HG03196 (cell line): ENCODE measurements around the gene SPOCK2.
"Not testable (repeated sequence)": the region's sequence is repeated elsewhere in the genome, so short reads cannot be mapped to it uniquely, and the experiment has no call there.

Experiments used
- ATAC-seq: cut with Tn5 transposase; IDR thresholded peaks from one replicate; pipeline ENCODE4 v1.9.1; 2021; ENCODE audit not compliant: unreplicated experiment

The SPOCK2 gene

GRCh38 chr10:72087969-72088888, at the start of gene SPOCK2:
Gene SPOCK2, minus strand, starts transcription at chr10:72088551. Its CDS starts 223 bp downstream, at chr10:72088328.
- no peak for ATAC-seq

- ATAC-seq: no peak
These were observed 49.2 kb upstream of the SPOCK2 start for GRCh38 chr10:72137583-72137982.

GRCh38 chr10:72136225-72136624, 47.9 kb upstream of the SPOCK2 start:
- ATAC-seq: not testable (repeated sequence)

DNA sequence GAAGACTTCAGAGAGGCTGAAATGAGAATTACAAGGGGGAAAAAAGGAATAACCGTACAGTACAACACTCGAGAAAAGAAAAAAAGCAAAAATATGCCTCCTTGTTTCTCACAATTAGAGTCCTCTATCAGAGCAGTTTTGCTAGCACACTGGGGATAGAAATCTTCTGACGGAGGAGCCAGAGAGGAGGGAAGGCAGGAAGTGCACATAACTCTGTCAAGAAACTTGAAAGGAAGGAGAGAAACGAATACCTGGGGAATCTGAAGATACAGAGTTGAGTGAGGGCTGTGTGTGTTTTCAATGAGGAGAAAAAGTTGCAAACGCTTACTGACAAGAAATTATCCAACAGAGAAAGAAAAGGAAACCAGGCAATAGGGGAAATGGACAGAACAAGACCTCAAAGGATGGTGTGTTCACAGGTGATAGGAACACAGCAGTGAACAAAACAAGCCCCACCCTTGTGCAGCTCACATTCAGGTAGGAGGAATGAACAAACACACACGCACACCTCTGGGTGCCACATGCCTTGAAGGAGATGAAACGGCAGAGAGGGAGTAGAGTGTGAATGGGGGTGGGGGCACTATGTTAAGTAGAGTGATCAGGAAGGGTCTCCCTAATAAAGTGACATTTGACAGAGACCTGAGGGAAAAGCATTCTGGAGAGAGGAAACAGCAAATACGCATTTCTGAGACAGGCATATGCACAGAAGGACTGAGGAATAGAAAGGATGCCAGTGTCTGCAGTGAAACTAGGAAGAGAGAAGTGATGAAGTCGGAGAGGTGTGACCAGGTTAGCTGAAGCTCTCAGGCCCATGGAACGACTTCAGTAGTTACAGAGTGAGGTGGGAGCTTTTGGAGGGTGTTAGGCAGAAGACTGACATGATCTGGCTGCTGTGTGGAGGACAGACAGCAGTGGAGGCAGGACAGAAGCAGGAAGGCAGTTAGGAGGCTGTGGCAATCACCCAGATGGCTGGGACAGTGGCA, 46.7 kb upstream of the SPOCK2 start:
- no peak for ATAC-seq

DNA sequence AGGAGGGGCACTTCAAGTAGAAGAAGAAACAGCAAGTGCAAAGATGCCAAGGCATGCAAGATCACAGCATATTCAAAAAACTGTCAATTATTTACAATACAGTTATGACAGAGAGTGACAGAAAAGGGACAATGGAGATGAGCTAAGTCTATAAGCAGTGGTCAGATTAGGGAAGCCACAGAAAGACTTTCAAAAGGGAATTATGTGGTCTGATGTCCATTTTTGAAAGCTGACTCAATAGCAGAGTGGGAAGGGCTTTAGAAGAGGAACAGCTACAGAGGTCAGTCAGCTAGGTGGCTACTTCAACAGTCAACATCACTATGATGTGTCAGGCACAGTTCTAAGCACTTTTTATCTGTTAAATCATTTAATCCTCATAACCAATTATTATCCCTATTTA, 45.2 kb upstream of the SPOCK2 start:
- ATAC-seq: peak; percentile 85

GRCh38 chr10:72132854-72133253, 44.5 kb upstream of the SPOCK2 start:
- no peak for ATAC-seq

- no peak for ATAC-seq
These were observed 39.2 kb upstream of the SPOCK2 start for GRCh38 chr10:72127571-72127970.

DNA sequence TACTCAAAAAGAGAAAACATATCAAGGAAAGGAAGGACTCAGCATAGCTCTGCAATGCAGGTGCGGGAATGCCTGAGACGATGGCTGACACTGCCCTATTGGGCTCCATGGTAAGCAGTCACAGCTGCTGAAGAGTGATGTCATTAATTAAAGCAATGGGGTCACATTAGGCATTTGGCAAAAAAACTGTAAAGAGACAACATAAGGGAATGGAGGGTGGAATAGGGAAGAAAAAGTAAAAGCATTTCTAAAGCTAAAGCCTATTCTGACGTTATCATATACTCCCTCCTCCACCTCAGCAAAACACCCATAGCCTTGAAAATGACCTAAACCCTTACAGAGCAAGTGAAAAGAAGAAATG, 38.5 kb upstream of the SPOCK2 start:
- no peak for ATAC-seq

DNA sequence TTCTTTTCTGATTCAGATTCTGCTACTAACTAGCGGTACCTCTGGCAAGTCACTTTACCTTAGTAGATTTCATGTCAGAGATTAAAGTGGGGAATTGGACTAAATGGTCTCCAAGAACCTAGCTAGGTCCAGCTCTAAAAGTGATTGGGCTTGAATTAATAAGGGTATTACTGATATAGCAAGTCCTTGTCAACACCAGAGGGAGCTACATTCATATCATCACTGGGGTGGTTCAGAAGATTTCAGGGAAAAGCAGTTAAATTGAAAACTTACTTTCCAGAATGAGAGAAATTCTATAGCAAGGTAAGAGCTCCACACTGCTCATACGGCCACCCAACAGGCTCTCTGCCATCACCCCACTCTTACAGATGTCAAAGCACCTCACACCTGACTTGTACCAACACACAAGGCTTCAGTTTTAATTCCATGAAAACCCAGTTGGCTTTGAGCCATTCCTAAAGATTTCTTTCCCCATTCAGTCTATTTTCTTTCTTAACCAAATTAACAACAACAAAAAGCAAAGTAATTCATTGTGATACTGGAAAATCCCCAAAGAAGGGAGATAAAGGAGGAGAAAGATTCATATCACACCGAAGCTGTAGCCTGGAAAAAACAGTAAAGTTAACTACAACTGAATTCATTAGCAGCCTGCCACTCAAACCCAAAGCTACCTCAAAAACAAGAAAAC, 38.0 kb upstream of the SPOCK2 start:
- ATAC-seq: no peak

DNA sequence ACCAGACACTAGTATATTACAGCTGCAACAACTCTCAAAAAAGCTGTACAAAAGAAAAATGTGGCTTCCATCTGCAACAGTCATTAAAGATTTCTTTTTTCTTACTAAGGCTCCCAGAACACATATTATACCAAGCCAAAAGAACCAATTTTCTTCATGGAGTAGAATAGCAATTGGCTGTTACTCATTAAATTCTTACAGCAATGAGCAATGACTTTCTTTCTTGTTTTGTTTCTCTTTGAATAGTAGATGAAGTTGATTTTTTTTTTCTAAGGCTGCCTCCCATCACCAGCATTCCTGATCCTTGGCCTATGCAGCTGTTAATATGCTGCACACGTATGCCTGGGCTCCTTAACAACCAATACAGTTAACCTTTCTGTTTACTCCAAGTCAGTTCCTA, 36.6 kb upstream of the SPOCK2 start:
- ATAC-seq: no peak

- ATAC-seq: no peak
These were observed 36.0 kb upstream of the SPOCK2 start for GRCh38 chr10:72124381-72124780.

DNA sequence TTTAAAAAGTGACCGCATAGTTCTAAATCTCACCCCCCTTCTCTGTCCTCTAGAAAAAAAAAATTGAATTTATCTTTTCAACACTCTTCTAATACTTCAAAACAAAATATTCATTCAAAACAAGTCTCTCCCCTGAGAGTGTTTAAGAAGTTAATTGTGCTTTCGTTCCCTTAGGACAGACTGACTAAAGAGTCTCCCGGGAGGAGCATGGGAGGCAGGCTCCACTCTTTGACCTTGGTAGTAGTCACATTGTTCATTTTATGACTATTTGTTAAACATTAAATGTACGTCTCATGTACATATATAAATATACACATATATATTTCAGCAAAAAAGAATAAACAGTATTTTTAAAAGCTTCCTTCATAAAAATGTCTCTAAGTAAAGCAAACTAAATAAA, 35.3 kb upstream of the SPOCK2 start:
- ATAC-seq: no peak

- ATAC-seq: no peak
These were observed 33.9 kb upstream of the SPOCK2 start for GRCh38 chr10:72122221-72122620.

DNA sequence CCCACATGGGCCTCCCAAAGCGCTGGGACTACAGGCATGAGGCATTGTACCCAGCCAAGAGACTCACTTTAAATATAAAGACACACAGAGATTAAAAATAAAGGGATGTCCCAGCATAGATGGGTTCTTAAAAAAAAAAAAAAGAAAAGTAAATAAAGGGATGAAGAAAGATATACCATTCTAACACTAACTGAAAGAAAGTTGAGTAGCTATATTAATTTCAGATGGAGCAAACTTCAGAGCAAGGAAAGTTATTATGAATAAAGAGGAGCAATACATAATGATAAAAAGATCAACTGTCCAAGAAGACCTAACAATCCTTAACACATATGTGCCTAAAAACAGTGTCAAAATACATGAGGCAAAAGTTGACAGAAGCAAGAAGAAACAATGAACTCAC, 33.0 kb upstream of the SPOCK2 start:
- ATAC-seq: no peak

GRCh38 chr10:72116372-72116771, 28.0 kb upstream of the SPOCK2 start:
- no peak for ATAC-seq

DNA sequence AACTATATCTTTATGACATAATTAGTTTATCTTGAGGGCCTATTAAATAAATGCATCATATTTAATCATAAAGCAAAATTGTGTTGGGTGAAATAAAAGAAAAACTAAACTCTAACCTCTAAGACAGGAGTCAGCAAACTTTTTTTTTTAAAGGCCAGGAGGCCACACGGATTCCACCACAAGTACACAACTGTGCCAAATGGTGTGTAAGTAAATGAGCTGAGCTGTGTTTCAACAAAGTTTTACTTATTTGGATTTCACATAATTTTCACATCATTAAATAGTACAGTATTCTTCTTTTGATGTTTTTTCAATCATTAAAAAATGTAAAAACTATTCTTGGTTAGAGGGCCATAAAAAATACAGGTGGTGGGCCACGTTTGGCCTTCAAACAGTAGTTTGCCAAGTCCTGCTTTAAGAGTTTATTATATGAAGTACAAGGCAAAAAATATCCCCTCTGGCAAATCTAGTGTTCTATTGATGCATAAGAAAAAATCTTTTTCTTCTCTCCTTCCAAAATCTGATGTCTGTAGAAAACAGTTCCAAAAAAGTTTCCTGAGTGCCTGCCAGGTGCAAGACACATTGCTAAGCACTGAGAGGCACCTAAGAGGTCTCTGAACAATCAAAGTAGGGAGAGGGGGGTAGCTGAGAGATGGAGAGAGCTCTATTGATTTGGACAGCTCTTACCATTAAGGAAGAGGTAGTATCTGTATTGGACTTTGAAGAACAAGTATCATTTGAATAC, 26.5 kb upstream of the SPOCK2 start:
- no peak for ATAC-seq

GRCh38 chr10:72110673-72111401, 22.5 kb upstream of the SPOCK2 start:
- no peak for ATAC-seq

DNA sequence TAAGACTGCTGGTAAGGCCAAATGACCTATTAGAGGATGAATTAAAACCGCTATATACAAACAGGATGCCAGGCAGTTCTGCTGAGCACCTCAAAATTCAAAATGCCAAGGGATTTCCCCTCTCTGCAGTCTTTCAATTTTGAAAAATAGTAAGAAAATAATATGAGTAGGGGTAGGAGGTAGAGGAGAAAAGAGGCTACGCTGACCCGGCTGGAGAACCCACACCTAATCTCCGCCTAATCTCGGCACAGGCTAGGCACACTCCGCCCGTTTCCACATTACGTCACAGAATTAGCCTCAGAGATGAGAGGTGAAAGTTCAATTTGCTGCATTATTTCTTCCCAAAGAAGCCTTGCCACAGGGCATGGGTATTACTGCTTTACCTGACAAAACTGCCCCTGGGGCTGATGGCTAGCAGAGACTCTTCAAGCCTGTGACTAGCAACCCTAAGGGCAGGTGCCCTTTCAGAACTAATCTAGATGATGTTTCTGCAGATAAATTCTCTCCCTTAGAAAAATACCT, 21.3 kb upstream of the SPOCK2 start:
- no peak for ATAC-seq

GRCh38 chr10:72108830-72109635, 20.7 kb upstream of the SPOCK2 start:
- ATAC-seq: no peak
